HL-60/S4 treated with retinoic acid at 250 ng/mL for 4 days and 3 days (cell line): ENCODE measurements around the gene NOPCHAP1.
"Not testable (repeated sequence)": the region's sequence is repeated elsewhere in the genome, so short reads cannot be mapped to it uniquely, and the experiment has no call there.

Source experiments
- in situ Hi-C: fragments of 300-500 bp; cut with MboI; formaldehyde crosslinking; loops from 2 replicates; pipeline ENCODE4 v1.7.0; 2022; ENCODE audit warnings: low sequenced_read_pairs

Gene NOPCHAP1

GRCh38 chr12:104964167-104964855 lies 21.8 kb upstream of the NOPCHAP1 start:
- in situ Hi-C loops: no loop called here

GRCh38 chr12:104964856-104965205 lies 21.3 kb upstream of the NOPCHAP1 start:
- in situ Hi-C loops: no loop called here

GRCh38 chr12:104966677-104967076 lies 19.4 kb upstream of the NOPCHAP1 start:
- in situ Hi-C loops: no loop called here

GRCh38 chr12:104969343-104969742 lies 16.8 kb upstream of the NOPCHAP1 start:
- in situ Hi-C loops: no loop called here

- in situ Hi-C loops: no loop called here
Observed at GRCh38 chr12:104971306-104971705, 14.8 kb upstream of the NOPCHAP1 start.

- in situ Hi-C loops: no loop called here
Observed at GRCh38 chr12:104973250-104973649, 12.9 kb upstream of the NOPCHAP1 start.

- in situ Hi-C loops: no loop called here
Observed at GRCh38 chr12:104974626-104975290, 11.4 kb upstream of the NOPCHAP1 start.

GRCh38 chr12:104975587-104976343 lies 10.4 kb upstream of the NOPCHAP1 start:
- in situ Hi-C loops: no loop called here

GRCh38 chr12:104976703-104977102 lies 9.4 kb upstream of the NOPCHAP1 start:
- in situ Hi-C loops: no loop called here

- in situ Hi-C loops: not testable (repeated sequence)
Observed at GRCh38 chr12:104977688-104978087, 8.4 kb upstream of the NOPCHAP1 start.

GRCh38 chr12:104985206-104985605 lies 910 bp upstream of the NOPCHAP1 start:
- in situ Hi-C loops: no loop called here

GRCh38 chr12:104990950-104991349 lies 4.8 kb downstream of the NOPCHAP1 start:
- in situ Hi-C loops: no loop called here

- in situ Hi-C loops: no loop called here
Observed at GRCh38 chr12:104991565-104992128, 5.5 kb downstream of the NOPCHAP1 start.

- in situ Hi-C loops: no loop called here
Observed at GRCh38 chr12:104994336-104994735, 8.2 kb downstream of the NOPCHAP1 start.

GRCh38 chr12:104997541-104997940 lies 11.4 kb downstream of the NOPCHAP1 start:
- in situ Hi-C loops: no loop called here

- in situ Hi-C loops: no loop called here
Observed at GRCh38 chr12:104998423-104999346, 12.6 kb downstream of the NOPCHAP1 start.

- in situ Hi-C loops: no loop called here
Observed at GRCh38 chr12:104999347-104999685, 13.2 kb downstream of the NOPCHAP1 start.

- in situ Hi-C loops: no loop called here
Observed at GRCh38 chr12:105001476-105001875, 15.4 kb downstream of the NOPCHAP1 start.

- in situ Hi-C loops: no loop called here
Observed at GRCh38 chr12:105013892-105014291, 27.8 kb downstream of the NOPCHAP1 start.

- in situ Hi-C loops: no loop called here
Observed at GRCh38 chr12:105014603-105015002, 28.5 kb downstream of the NOPCHAP1 start.

- in situ Hi-C loops: no loop called here
Observed at GRCh38 chr12:105015543-105015942, 29.4 kb downstream of the NOPCHAP1 start.
